ENCODE measurements around the gene DZIP1L.

The DZIP1L gene

DNA sequence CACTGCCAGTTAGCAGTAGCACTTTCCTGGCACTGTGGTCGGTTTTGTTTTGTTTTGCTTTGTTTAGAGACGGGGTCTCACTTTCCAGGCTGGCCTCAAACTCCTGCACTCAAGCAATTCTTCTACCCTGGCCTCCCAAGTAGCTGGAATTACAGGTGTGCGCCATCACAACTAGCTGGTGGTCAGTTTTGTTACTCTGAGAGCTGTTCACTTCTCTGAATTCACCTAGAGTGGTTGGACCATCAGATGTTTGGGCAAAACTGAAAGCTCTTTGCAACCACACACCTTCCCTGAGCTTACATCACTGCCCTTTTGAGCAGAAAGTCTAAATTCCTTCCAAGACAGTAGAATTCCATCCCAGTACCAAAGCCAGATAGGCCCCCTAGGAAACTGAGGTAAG, 82.8 kb downstream of the DZIP1L start:
- no peak for DNase-seq

DNA sequence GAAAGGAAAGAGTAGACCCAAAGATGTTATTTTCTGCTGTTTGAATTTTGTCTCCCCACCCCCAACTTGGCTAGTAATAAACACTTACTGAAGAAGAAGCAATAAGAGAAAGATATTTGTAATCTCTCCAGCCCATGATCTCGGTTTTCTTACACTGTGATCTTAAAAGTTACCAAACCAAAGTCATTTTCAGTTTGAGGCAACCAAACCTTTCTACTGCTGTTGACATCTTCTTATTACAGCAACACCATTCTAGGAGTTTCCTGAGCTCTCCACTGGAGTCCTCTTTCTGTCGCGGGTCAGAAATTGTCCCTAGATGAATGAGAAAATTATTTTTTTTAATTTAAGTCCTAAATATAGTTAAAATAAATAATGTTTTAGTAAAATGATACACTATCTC, 83.9 kb downstream of the DZIP1L start:
- DNase-seq = no peak

- no peak for DNase-seq
These were observed 84.6 kb downstream of the DZIP1L start for GRCh38 chr3:138030734-138031280.

GRCh38 chr3:138027821-138028220, 87.6 kb downstream of the DZIP1L start:
- no peak for DNase-seq

DNA sequence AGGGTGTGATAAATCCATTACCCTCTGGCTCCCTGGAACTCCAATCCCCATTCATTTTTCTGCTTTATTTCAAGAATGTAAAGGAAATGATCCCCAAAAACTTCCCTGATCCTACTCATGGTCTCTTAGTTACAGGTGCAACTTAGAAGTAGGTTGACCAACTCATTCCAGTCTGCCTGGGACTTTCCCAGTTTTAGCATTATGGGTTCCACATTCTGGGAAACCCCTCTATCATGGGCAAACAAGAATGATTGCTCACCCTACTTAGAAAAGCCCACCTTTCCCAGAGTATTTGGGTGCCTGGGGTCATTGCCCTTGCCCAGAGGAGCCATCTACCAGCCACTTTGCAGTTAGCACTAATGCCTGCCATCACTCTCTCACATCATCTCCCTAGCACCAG, 89.9 kb downstream of the DZIP1L start:
- no peak for DNase-seq

GRCh38 chr3:138023754-138024153, 91.7 kb downstream of the DZIP1L start:
- no peak for DNase-seq

- no peak for DNase-seq
These were observed 95.9 kb downstream of the DZIP1L start for GRCh38 chr3:138019281-138020069.

GRCh38 chr3:138016065-138016464, 99.3 kb downstream of the DZIP1L start:
- DNase-seq = no peak

GRCh38 chr3:138012526-138012925, 102.9 kb downstream of the DZIP1L start:
- DNase-seq = no peak
